Parathyroid adenoma (tissue), 2 donors: ENCODE data around the gene GPR32.
"Not testable (repeated sequence)": the region's sequence is repeated elsewhere in the genome, so short reads cannot be mapped to it uniquely, and the experiment has no call there.

ENCODE experiments used
- H2AFZ ChIP-seq: fragments of 300-600 bp; sonication (generic); one replicate; pipeline ENCODE4 v1.7.0; 2017; ENCODE audit warnings: antibody characterized with exemption, mild to moderate bottlenecking
- H3K27ac ChIP-seq: fragments of 300-600 bp; sonication (generic); one replicate; pipeline ENCODE4 v1.7.0; 2017
- H3K27me3 ChIP-seq: fragments of 300-600 bp; sonication (generic); one replicate; pipeline ENCODE4 v1.7.0; 2017; ENCODE audit warnings: low read length; ENCODE audit not compliant: control insufficient read depth, insufficient read depth
- H3K36me3 ChIP-seq: fragments of 300-600 bp; sonication (generic); one replicate; pipeline ENCODE4 v1.7.0; 2017; ENCODE audit warnings: low read length; ENCODE audit not compliant: control insufficient read depth, insufficient read depth
- H3K4me1 ChIP-seq: fragments of 300-600 bp; sonication (generic); one replicate; pipeline ENCODE4 v1.7.0; 2017; ENCODE audit warnings: control low read depth
- H3K4me2 ChIP-seq: fragments of 300-600 bp; sonication (generic); one replicate; pipeline ENCODE4 v1.7.0; 2017; ENCODE audit warnings: low read length
- H3K4me3 ChIP-seq: fragments of 300-600 bp; sonication (generic); one replicate; pipeline ENCODE4 v1.7.0; 2017; ENCODE audit warnings: low read depth, low read length
- H3K79me2 ChIP-seq: fragments of 300-600 bp; sonication (generic); one replicate; pipeline ENCODE4 v1.7.0; 2017; ENCODE audit warnings: control low read depth
- H3K9ac ChIP-seq: fragments of 300-600 bp; sonication (generic); one replicate; pipeline ENCODE4 v1.7.0; 2017; ENCODE audit warnings: mild to moderate bottlenecking
- H3K9me3 ChIP-seq: fragments of 300-600 bp; sonication (generic); one replicate; pipeline ENCODE4 v1.7.0; 2017; ENCODE audit warnings: low read length; ENCODE audit not compliant: control insufficient read depth
- CTCF ChIP-seq: fragments of 300-600 bp; sonication (generic); IDR thresholded peaks from one replicate; pipeline ENCODE4 v1.7.0; 2017; ENCODE audit warnings: antibody characterized with exemption, mild to moderate bottlenecking
- donor health status: primary hyperparathyroidism.

GPR32 gene

GRCh38 chr19:50770164-50770563 lies at the start of gene GPR32:
TSS of gene GPR32 (plus strand) at chr19:50770464. CDS start at chr19:50770601, 137 bp downstream.
- not testable (repeated sequence) for H3K4me2 ChIP-seq, H3K4me1 ChIP-seq, H3K27me3 ChIP-seq, H3K27ac ChIP-seq, H2AFZ ChIP-seq, H3K9ac ChIP-seq, H3K79me2 ChIP-seq, H3K9me3 ChIP-seq, H3K36me3 ChIP-seq, H3K4me3 ChIP-seq

GRCh38 chr19:50720921-50721381 lies 49.3 kb upstream of the GPR32 start:
- Histone ChIP-seq H3K4me3 (no peak overlapping the region), H2AFZ (peak overlapping the region; percentile 83), H3K27me3 (no peaks in the 10 kb centered on the region), H3K4me1 (peaks cover 4% of the 10 kb centered on the region), H3K9me3 (no peaks in the 10 kb centered on the region), H3K4me2 (no peak overlapping the region), H3K27ac (peak overlapping the region; percentile 57), H3K79me2 (no peaks in the 10 kb centered on the region), H3K9ac (no peak overlapping the region), H3K36me3 (no peaks in the 10 kb centered on the region)
- no peak for TF ChIP-seq CTCF

- Histone ChIP-seq H3K4me1 (peaks cover 4% of the 10 kb centered on the region), H3K4me3 (no peak overlapping the region), H2AFZ (peak overlapping the region; percentile 83), H3K27ac (peak overlapping the region; percentile 57), H3K4me2 (no peak overlapping the region), H3K27me3 (no peaks in the 10 kb centered on the region), H3K36me3 (no peaks in the 10 kb centered on the region), H3K79me2 (no peaks in the 10 kb centered on the region), H3K9ac (no peak overlapping the region), H3K9me3 (no peaks in the 10 kb centered on the region)
- no peak for TF ChIP-seq CTCF
Observed at GRCh38 chr19:50721441-50722137, 48.7 kb upstream of the GPR32 start.

GRCh38 chr19:50722201-50723013 lies 47.9 kb upstream of the GPR32 start:
- Histone ChIP-seq H3K36me3 (no peaks in the 10 kb centered on the region), H3K4me1 (peaks cover 4% of the 10 kb centered on the region), H3K4me3 (no peak overlapping the region), H3K27ac (no peak overlapping the region), H3K79me2 (no peaks in the 10 kb centered on the region), H3K27me3 (no peaks in the 10 kb centered on the region), H3K4me2 (no peak overlapping the region), H3K9me3 (no peaks in the 10 kb centered on the region), H2AFZ (no peak overlapping the region), H3K9ac (no peak overlapping the region)
- no peak for TF ChIP-seq CTCF

- Histone ChIP-seq H2AFZ (peak within 1 kb of the TSS; percentile 90), H3K4me2 (peak within 1 kb of the TSS; percentile 94), H3K27me3 (no peaks in the 10 kb centered on the region), H3K9ac (no peak within 1 kb of the TSS), H3K27ac (peak within 1 kb of the TSS; percentile 73), H3K79me2 (no peaks in the 10 kb centered on the region), H3K4me3 (peak within 1 kb of the TSS; percentile 75), H3K4me1 (peaks cover 4% of the 10 kb centered on the region), H3K9me3 (no peaks in the 10 kb centered on the region), H3K36me3 (no peaks in the 10 kb centered on the region)
- TF ChIP-seq CTCF: no peak
Observed at GRCh38 chr19:50723069-50723468, 47.2 kb upstream of the GPR32 start, which contains the start of gene CLEC11A. TSS of gene CLEC11A (plus strand) at chr19:50723364. CDS start at chr19:50723526, 162 bp downstream.
